ENCODE measurements around the gene PPARD. TPM values are rescaled to one million over a fixed set of nuclear protein-coding genes. Genes with fewer than 3 reads are reported as not detected.

Gene PPARD
- total and polyA plus RNA-seq, 2 of the 13 experiments (the other 11 are each of a cell fraction or from before 2014, with no cell fraction given), result 6.1 to 13.3 TPM

DNA sequence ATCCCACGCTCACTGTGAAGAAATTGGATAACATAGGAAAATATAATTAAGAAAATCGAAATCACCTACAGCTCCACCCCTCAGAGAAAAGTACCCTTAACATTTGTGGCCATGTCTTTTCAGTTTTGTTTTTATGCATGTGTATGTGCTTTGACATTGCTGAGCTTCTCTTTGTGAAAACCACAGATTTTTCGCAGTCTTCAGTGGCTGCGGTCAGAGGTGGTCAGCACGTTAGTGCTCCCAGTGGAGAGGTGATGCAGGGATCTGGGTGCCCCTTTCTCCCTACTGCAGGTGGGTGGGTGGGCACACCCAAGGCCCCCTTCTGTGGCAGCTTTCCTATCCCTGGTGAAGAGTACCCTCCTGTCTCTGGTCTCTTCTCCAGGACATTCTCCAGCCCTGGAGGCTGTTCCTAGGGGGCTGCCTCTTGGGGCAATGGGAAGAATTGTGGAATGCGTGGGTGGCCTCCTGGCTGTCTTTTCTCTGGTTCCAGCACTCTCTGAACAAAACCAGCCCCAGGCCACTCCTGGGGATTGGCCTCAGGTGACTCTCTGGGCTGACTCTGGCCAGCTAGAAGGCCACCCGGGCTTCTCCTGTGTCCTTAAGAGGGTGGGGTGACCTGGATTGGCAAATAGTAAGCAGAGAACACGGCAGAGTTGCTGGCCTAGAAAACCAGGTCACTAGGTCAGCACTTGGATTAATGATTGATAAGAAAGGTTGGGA is 59.9 kb downstream of the PPARD start (continued):
- TF ChIP-seq ZFP36L2 (CRISPR knock-in tag; IDR thresholded peaks at IDR 0.05), result no peak
- no peak for TF ChIP-seq KAT2B (IDR thresholded peaks at IDR 0.05; ENCODE audit: borderline replicate concordance, low read depth, low read length)
- TF ChIP-seq NR0B2 (CRISPR knock-in tag; IDR thresholded peaks at IDR 0.05), result no peak
- TF ChIP-seq ZEB1 (IDR thresholded peaks at IDR 0.05; ENCODE audit: insufficient replicate concordance, low read depth), result no peak
- no peak for TF ChIP-seq CENPT (CRISPR knock-in tag; IDR thresholded peaks at IDR 0.05; ENCODE audit: low read depth)
- TF ChIP-seq ZNF17 (CRISPR knock-in tag; IDR thresholded peaks at IDR 0.05), result no peak
- TF ChIP-seq ZNF800 (CRISPR knock-in tag; IDR thresholded peaks at IDR 0.05), result 0 out of 2 replicates have a peak, but pooled peaks have one; percentile 45
- no peak for TF ChIP-seq IRF1 (CRISPR knock-in tag; IDR thresholded peaks at IDR 0.05; ENCODE audit: low read depth)
- no peak for TF ChIP-seq NFE2 (CRISPR knock-in tag; IDR thresholded peaks at IDR 0.05)
- peak; percentile 41; the same call in 1 of the 2 replicates for TF ChIP-seq ZNF761 (CRISPR knock-in tag; conservative IDR thresholded peaks at IDR 0.05)
- TF ChIP-seq ARID5B (CRISPR knock-in tag; IDR thresholded peaks at IDR 0.05), result peak; percentile 88
- TF ChIP-seq, protein P1, sequence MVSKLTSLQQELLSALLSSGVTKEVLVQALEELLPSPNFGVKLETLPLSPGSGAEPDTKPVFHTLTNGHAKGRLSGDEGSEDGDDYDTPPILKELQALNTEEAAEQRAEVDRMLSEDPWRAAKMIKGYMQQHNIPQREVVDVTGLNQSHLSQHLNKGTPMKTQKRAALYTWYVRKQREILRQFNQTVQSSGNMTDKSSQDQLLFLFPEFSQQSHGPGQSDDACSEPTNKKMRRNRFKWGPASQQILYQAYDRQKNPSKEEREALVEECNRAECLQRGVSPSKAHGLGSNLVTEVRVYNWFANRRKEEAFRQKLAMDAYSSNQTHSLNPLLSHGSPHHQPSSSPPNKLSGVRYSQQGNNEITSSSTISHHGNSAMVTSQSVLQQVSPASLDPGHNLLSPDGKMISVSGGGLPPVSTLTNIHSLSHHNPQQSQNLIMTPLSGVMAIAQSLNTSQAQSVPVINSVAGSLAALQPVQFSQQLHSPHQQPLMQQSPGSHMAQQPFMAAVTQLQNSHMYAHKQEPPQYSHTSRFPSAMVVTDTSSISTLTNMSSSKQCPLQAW (CRISPR knock-in tag; IDR thresholded peaks at IDR 0.05), result peak; percentile 100
- no peak for TF ChIP-seq ZNF180 (CRISPR knock-in tag; IDR thresholded peaks at IDR 0.05; ENCODE audit: borderline replicate concordance, low read depth)
- 0 out of 2 replicates have a peak, but pooled peaks have one; percentile 30 for TF ChIP-seq ZNF124 (CRISPR knock-in tag; IDR thresholded peaks at IDR 0.05)
- TF ChIP-seq, protein P2, sequence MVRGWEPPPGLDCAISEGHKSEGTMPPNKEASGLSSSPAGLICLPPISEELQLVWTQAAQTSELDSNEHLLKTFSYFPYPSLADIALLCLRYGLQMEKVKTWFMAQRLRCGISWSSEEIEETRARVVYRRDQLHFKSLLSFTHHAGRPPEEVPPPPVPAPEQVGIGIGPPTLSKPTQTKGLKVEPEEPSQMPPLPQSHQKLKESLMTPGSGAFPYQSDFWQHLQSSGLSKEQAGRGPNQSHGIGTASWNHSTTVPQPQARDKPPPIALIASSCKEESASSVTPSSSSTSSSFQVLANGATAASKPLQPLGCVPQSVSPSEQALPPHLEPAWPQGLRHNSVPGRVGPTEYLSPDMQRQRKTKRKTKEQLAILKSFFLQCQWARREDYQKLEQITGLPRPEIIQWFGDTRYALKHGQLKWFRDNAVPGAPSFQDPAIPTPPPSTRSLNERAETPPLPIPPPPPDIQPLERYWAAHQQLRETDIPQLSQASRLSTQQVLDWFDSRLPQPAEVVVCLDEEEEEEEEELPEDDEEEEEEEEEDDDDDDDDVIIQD (CRISPR knock-in tag; IDR thresholded peaks at IDR 0.05; ENCODE audit: low read depth), result no peak
- TF ChIP-seq HNF4G (IDR thresholded peaks at IDR 0.05; ENCODE audit: borderline replicate concordance, low read depth, low read length), result no peak
- no peak for TF ChIP-seq HNF4G (CRISPR knock-in tag; IDR thresholded peaks at IDR 0.05; ENCODE audit: borderline replicate concordance, low read depth)
- no peak for TF ChIP-seq KLF13 (CRISPR knock-in tag; IDR thresholded peaks at IDR 0.05)
- TF ChIP-seq YEATS2 (CRISPR knock-in tag; IDR thresholded peaks at IDR 0.05; ENCODE audit: borderline replicate concordance), result no peak

Data from HepG2 (cell line).